ENCODE results near the gene MAST2. TPM values are rescaled to one million over a fixed set of nuclear protein-coding genes. Genes with fewer than 3 reads are reported as not detected.

MAST2 gene
- total and polyA plus RNA-seq, 4 donors, result 28.3 to 75.0 (median 46.1) TPM

GRCh38 chr1:45906883-45907282 lies 103.5 kb downstream of the MAST2 start:
- no peaks in the 10 kb centered on the region for H3K27me3 ChIP-seq (ENCODE audit: control insufficient read depth, insufficient read depth, low read length)
- no peaks in the 10 kb centered on the region for H3K9me3 ChIP-seq (ENCODE audit: control insufficient read depth, insufficient read depth, low read length)
- no peak overlapping the region for H3K4me3 ChIP-seq (ENCODE audit: low read depth, low read length)
- no CpG with 5 or more reads among the region's 2 CpGs for WGBS (ENCODE audit: insufficient coverage)
- H3K4me1 ChIP-seq (ENCODE audit: control insufficient read depth, insufficient read depth, low read length), result no peaks in the 10 kb centered on the region
- DNase-seq (ENCODE audit: low read depth in 4 of 6, low spot score in 6 of 6), result no peak
- H3K27ac ChIP-seq (ENCODE audit: low read depth, low read length), result no peak overlapping the region
- no peaks in the 10 kb centered on the region for H3K36me3 ChIP-seq (ENCODE audit: control insufficient read depth, insufficient read depth, low read length)

GRCh38 chr1:45908611-45909140 lies 105.3 kb downstream of the MAST2 start:
- H3K4me3 ChIP-seq (ENCODE audit: low read depth, low read length), result no peak overlapping the region
- DNase-seq (ENCODE audit: low read depth in 4 of 6, low spot score in 6 of 6), result no peak
- peaks cover 5% of the 10 kb centered on the region for H3K4me1 ChIP-seq (ENCODE audit: control insufficient read depth, insufficient read depth, low read length)
- H3K27me3 ChIP-seq (ENCODE audit: control insufficient read depth, insufficient read depth, low read length), result no peaks in the 10 kb centered on the region
- WGBS (ENCODE audit: insufficient coverage), result no CpG with 5 or more reads among the region's 3 CpGs
- H3K9me3 ChIP-seq (ENCODE audit: control insufficient read depth, insufficient read depth, low read length), result no peaks in the 10 kb centered on the region
- H3K36me3 ChIP-seq (ENCODE audit: control insufficient read depth, insufficient read depth, low read length), result no peaks in the 10 kb centered on the region
- H3K27ac ChIP-seq (ENCODE audit: low read depth, low read length), result no peak overlapping the region

- Histone ChIP-seq H3K27ac (ENCODE audit: low read depth, low read length) (no peak overlapping the region), H3K4me3 (ENCODE audit: low read depth, low read length) (no peak overlapping the region), H3K9me3 (ENCODE audit: control insufficient read depth, insufficient read depth, low read length) (no peaks in the 10 kb centered on the region), H3K36me3 (ENCODE audit: control insufficient read depth, insufficient read depth, low read length) (no peaks in the 10 kb centered on the region), H3K4me1 (ENCODE audit: control insufficient read depth, insufficient read depth, low read length) (peaks cover 5% of the 10 kb centered on the region), H3K27me3 (ENCODE audit: control insufficient read depth, insufficient read depth, low read length) (no peaks in the 10 kb centered on the region)
- no peak for DNase-seq (ENCODE audit: low read depth in 4 of 6, low spot score in 6 of 6)
- no CpG with 5 or more reads among the region's 1 CpG for WGBS (ENCODE audit: insufficient coverage)
These were observed 108.2 kb downstream of the MAST2 start for GRCh38 chr1:45911634-45912033.

GRCh38 chr1:45913183-45913683 lies 109.8 kb downstream of the MAST2 start:
- Histone ChIP-seq H3K27ac (ENCODE audit: low read depth, low read length) (peak overlapping the region; percentile 57), H3K36me3 (ENCODE audit: control insufficient read depth, insufficient read depth, low read length) (no peaks in the 10 kb centered on the region), H3K27me3 (ENCODE audit: control insufficient read depth, insufficient read depth, low read length) (no peaks in the 10 kb centered on the region), H3K4me1 (ENCODE audit: control insufficient read depth, insufficient read depth, low read length) (peaks cover 5% of the 10 kb centered on the region), H3K4me3 (ENCODE audit: low read depth, low read length) (no peak overlapping the region), H3K9me3 (ENCODE audit: control insufficient read depth, insufficient read depth, low read length) (no peaks in the 10 kb centered on the region)
- 39% methylated on average over 6 of the region's 6 CpGs for WGBS (ENCODE audit: insufficient coverage)
- peak in 2 of 6 donors; percentile 4 to 49 for DNase-seq (ENCODE audit: low read depth in 4 of 6, low spot score in 6 of 6)

- WGBS (ENCODE audit: insufficient coverage), result no CpG with 5 or more reads among the region's 4 CpGs
- Histone ChIP-seq H3K4me3 (ENCODE audit: low read depth, low read length) (no peak overlapping the region), H3K27me3 (ENCODE audit: control insufficient read depth, insufficient read depth, low read length) (no peaks in the 10 kb centered on the region), H3K9me3 (ENCODE audit: control insufficient read depth, insufficient read depth, low read length) (no peaks in the 10 kb centered on the region), H3K4me1 (ENCODE audit: control insufficient read depth, insufficient read depth, low read length) (peaks cover 5% of the 10 kb centered on the region), H3K36me3 (ENCODE audit: control insufficient read depth, insufficient read depth, low read length) (no peaks in the 10 kb centered on the region), H3K27ac (ENCODE audit: low read depth, low read length) (peak overlapping the region; percentile 57)
- DNase-seq (ENCODE audit: low read depth in 4 of 6, low spot score in 6 of 6), result peak in 1 of 6 donors; percentile 53
These were observed 110.5 kb downstream of the MAST2 start for GRCh38 chr1:45913731-45914501.

- Histone ChIP-seq H3K36me3 (ENCODE audit: control insufficient read depth, insufficient read depth, low read length) (no peaks in the 10 kb centered on the region), H3K9me3 (ENCODE audit: control insufficient read depth, insufficient read depth, low read length) (no peaks in the 10 kb centered on the region), H3K4me1 (ENCODE audit: control insufficient read depth, insufficient read depth, low read length) (peaks cover 5% of the 10 kb centered on the region), H3K27me3 (ENCODE audit: control insufficient read depth, insufficient read depth, low read length) (no peaks in the 10 kb centered on the region), H3K27ac (ENCODE audit: low read depth, low read length) (no peak overlapping the region), H3K4me3 (ENCODE audit: low read depth, low read length) (no peak overlapping the region)
- WGBS (ENCODE audit: insufficient coverage), result 100% methylated on average over 1 of the region's 1 CpG
- DNase-seq (ENCODE audit: low read depth in 4 of 6, low spot score in 6 of 6), result no peak
These were observed 111.4 kb downstream of the MAST2 start for GRCh38 chr1:45914836-45915235.

- Histone ChIP-seq H3K27me3 (ENCODE audit: control insufficient read depth, insufficient read depth, low read length) (no peaks in the 10 kb centered on the region), H3K36me3 (ENCODE audit: control insufficient read depth, insufficient read depth, low read length) (peaks cover 17% of the 10 kb centered on the region), H3K27ac (ENCODE audit: low read depth, low read length) (no peak overlapping the region), H3K9me3 (ENCODE audit: control insufficient read depth, insufficient read depth, low read length) (no peaks in the 10 kb centered on the region), H3K4me1 (ENCODE audit: control insufficient read depth, insufficient read depth, low read length) (no peaks in the 10 kb centered on the region), H3K4me3 (ENCODE audit: low read depth, low read length) (no peak overlapping the region)
- WGBS (ENCODE audit: insufficient coverage), result 94% methylated on average over 10 of the region's 10 CpGs
- DNase-seq (ENCODE audit: low read depth in 4 of 6, low spot score in 6 of 6), result no peak
These were observed 119.0 kb downstream of the MAST2 start for GRCh38 chr1:45922374-45922773.

- Histone ChIP-seq H3K9me3 (ENCODE audit: control insufficient read depth, insufficient read depth, low read length) (no peaks in the 10 kb centered on the region), H3K4me3 (ENCODE audit: low read depth, low read length) (no peak overlapping the region), H3K4me1 (ENCODE audit: control insufficient read depth, insufficient read depth, low read length) (no peaks in the 10 kb centered on the region), H3K27me3 (ENCODE audit: control insufficient read depth, insufficient read depth, low read length) (no peaks in the 10 kb centered on the region), H3K27ac (ENCODE audit: low read depth, low read length) (no peak overlapping the region), H3K36me3 (ENCODE audit: control insufficient read depth, insufficient read depth, low read length) (peaks cover 17% of the 10 kb centered on the region)
- whole genome bisulfite sequencing (ENCODE audit: insufficient coverage), result 95% methylated on average over 6 of the region's 8 CpGs
- DNase-seq (ENCODE audit: low read depth in 4 of 6, low spot score in 6 of 6), result no peak
These were observed 119.4 kb downstream of the MAST2 start for GRCh38 chr1:45922813-45923212.

- H3K27me3 ChIP-seq (ENCODE audit: control insufficient read depth, insufficient read depth, low read length), result no peaks in the 10 kb centered on the region
- H3K36me3 ChIP-seq (ENCODE audit: control insufficient read depth, insufficient read depth, low read length), result peaks cover 17% of the 10 kb centered on the region
- no peak overlapping the region for H3K27ac ChIP-seq (ENCODE audit: low read depth, low read length)
- no peak overlapping the region for H3K4me3 ChIP-seq (ENCODE audit: low read depth, low read length)
- no CpG with 5 or more reads among the region's 4 CpGs for WGBS (ENCODE audit: insufficient coverage)
- no peaks in the 10 kb centered on the region for H3K4me1 ChIP-seq (ENCODE audit: control insufficient read depth, insufficient read depth, low read length)
- H3K9me3 ChIP-seq (ENCODE audit: control insufficient read depth, insufficient read depth, low read length), result no peaks in the 10 kb centered on the region
- DNase-seq (ENCODE audit: low read depth in 4 of 6, low spot score in 6 of 6), result no peak
These were observed 119.9 kb downstream of the MAST2 start for GRCh38 chr1:45923343-45923742.

- H3K4me3 ChIP-seq (ENCODE audit: low read depth, low read length), result no peak overlapping the region
- no peaks in the 10 kb centered on the region for H3K4me1 ChIP-seq (ENCODE audit: control insufficient read depth, insufficient read depth, low read length)
- H3K9me3 ChIP-seq (ENCODE audit: control insufficient read depth, insufficient read depth, low read length), result no peaks in the 10 kb centered on the region
- no peak overlapping the region for H3K27ac ChIP-seq (ENCODE audit: low read depth, low read length)
- 100% methylated on average over 1 of the region's 1 CpG for whole genome bisulfite sequencing (ENCODE audit: insufficient coverage)
- no peaks in the 10 kb centered on the region for H3K27me3 ChIP-seq (ENCODE audit: control insufficient read depth, insufficient read depth, low read length)
- no peak for DNase-seq (ENCODE audit: low read depth in 4 of 6, low spot score in 6 of 6)
- peaks cover 17% of the 10 kb centered on the region for H3K36me3 ChIP-seq (ENCODE audit: control insufficient read depth, insufficient read depth, low read length)
These were observed 121.3 kb downstream of the MAST2 start for GRCh38 chr1:45924736-45925135.

All from spinal cord (tissue), 10 donors.